Body of pancreas (tissue), 4 donors: Measurements from ENCODE around the gene SLX4IP. TPM values are rescaled to one million over a fixed set of nuclear protein-coding genes. Genes with fewer than 3 reads are reported as not detected.

ENCODE experiments used
- ATAC-seq: fragments of 150-250 bp; one replicate; pipeline ENCODE4 v1.9.1; 2016
- DNase-seq, 4 donors: peaks; one replicate each; pipeline ENCODE4 v3.0.0-alpha.2; 2019
- H3K27ac ChIP-seq, 4 donors: fragments of 200-600 bp; sonication (generic); 1 replicate in 3 of 4; 2 replicates in 1 of 4; pipeline versions ENCODE4 v1.5.1 to v1.6.1; 2016 to 2019; ENCODE audit warnings: mild to moderate bottlenecking in 1 of 4, mixed read lengths in 1 of 4, moderate library complexity in 1 of 4
- H3K27me3 ChIP-seq, 2 donors: fragments of 200-600 bp; sonication (generic); one replicate each; pipeline ENCODE4 v1.6.0; 2016; ENCODE audit warnings: mild to moderate bottlenecking in 1 of 2
- H3K36me3 ChIP-seq, 2 donors: fragments of 200-600 bp; sonication (generic); replicated peaks in 1 of 2; 2 replicates each; pipeline ENCODE4 v1.5.1; 2016; ENCODE audit warnings: low read depth in 2 of 2; ENCODE audit not compliant: insufficient read depth in 1 of 2
- H3K4me1 ChIP-seq: fragments of 200-600 bp; sonication (generic); one replicate; pipeline ENCODE4 v1.6.0; 2016
- H3K4me3 ChIP-seq, 2 donors: fragments of 200-600 bp; sonication (generic); 1 replicate in 1 of 2; 2 replicates in 1 of 2; pipeline ENCODE4 v1.5.1; 2016 to 2019
- H3K9me3 ChIP-seq, 3 donors: fragments of 200-600 bp; sonication (generic); 1 replicate in 2 of 3; 2 replicates in 1 of 3; pipeline ENCODE4 v1.5.1; 2016
- CTCF ChIP-seq, 7 experiments: fragments of 450-650 bp in 4 of 7; fragments of 200-600 bp in 3 of 7; sonication (generic) in 3 of 7; IDR thresholded peaks; one replicate each; pipeline ENCODE4 v1.5.1; 2016 to 2019; ENCODE audit warnings: antibody characterized with exemption in 7 of 7
- POLR2A ChIP-seq, 3 donors: fragments of 450-650 bp; IDR thresholded peaks; one replicate each; pipeline ENCODE4 v1.6.1; 2016; ENCODE audit warnings: antibody characterized with exemption in 3 of 3, mild to moderate bottlenecking in 2 of 3
- WGBS, 2 donors: methylation state at CpG; one replicate each; pipeline ENCODE4 v1.1.5; 2017; 5-methylcytosine and 5-hydroxymethylcytosine counted together
- intact Hi-C: fragments of 100-400 bp; cut with DNase I; formaldehyde crosslinking; loops from one replicate; pipeline ENCODE4 v1.15.1; 2023
- total RNA-seq, 2 donors: library from RNA; depleted of rRNA; stranded (reverse); fragments of >200 nt; gene quantifications; one replicate each; pipeline ENCODE4 v1.1.0, GENCODE V29; 2016

SLX4IP gene
- total RNA-seq, 2 donors from 2014 or later: 4.3 to 4.7 TPM

GRCh38 chr20:10481676-10482075 is 46.6 kb downstream of the SLX4IP start:
- DNase-seq: no peak

GRCh38 chr20:10483691-10484090 is 48.6 kb downstream of the SLX4IP start:
- DNase-seq (no peak), ATAC-seq (no peak)
- Histone ChIP-seq H3K36me3 (no peaks in the 10 kb centered on the region), H3K4me3 (no peak overlapping the region), H3K27ac (no peak overlapping the region), H3K9me3 (no peaks in the 10 kb centered on the region), H3K4me1 (no peaks in the 10 kb centered on the region), H3K27me3 (no peaks in the 10 kb centered on the region)
- intact Hi-C loops: no loop called here
- TF ChIP-seq POLR2A (IDR thresholded peaks at IDR 0.05) (no peak), CTCF (IDR thresholded peaks at IDR 0.05) (no peak)
- WGBS, 2 donors: 91 to 95% methylated on average over 2 of the region's 2 CpGs

More at GRCh38 chr20:10481676-10482075, 46.6 kb downstream of the SLX4IP start:
- Histone ChIP-seq H3K27me3 (no peaks in the 10 kb centered on the region), H3K4me1 (no peaks in the 10 kb centered on the region), H3K4me3 (no peak overlapping the region), H3K9me3 (no peaks in the 10 kb centered on the region), H3K36me3 (no peaks in the 10 kb centered on the region), H3K27ac (no peak overlapping the region)
- WGBS, 2 donors: 73 to 80% methylated on average over 5 of the region's 5 CpGs
- no peak for ATAC-seq
- intact Hi-C loops: no loop called here
- no peak for TF ChIP-seq POLR2A (IDR thresholded peaks at IDR 0.05)

GRCh38 chr20:10487142-10488136 is 52.3 kb downstream of the SLX4IP start:
- DNase-seq: no peak
- WGBS, 2 donors: 88 to 93% methylated on average over 7 of the region's 7 CpGs
- intact Hi-C loops: no loop called here
- Histone ChIP-seq H3K36me3 (no peaks in the 10 kb centered on the region), H3K4me1 (no peaks in the 10 kb centered on the region), H3K9me3 (no peaks in the 10 kb centered on the region), H3K27ac (no peak overlapping the region), H3K27me3 (no peaks in the 10 kb centered on the region), H3K4me3 (no peak overlapping the region)
- no peak for ATAC-seq
- TF ChIP-seq CTCF (IDR thresholded peaks at IDR 0.05) (no peak), POLR2A (IDR thresholded peaks at IDR 0.05) (no peak)

- H3K27ac ChIP-seq: no peak overlapping the region
These were observed 53.4 kb downstream of the SLX4IP start for GRCh38 chr20:10488534-10488933.

More at GRCh38 chr20:10488534-10488933, 53.4 kb downstream of the SLX4IP start:
- Histone ChIP-seq H3K4me3 (no peak overlapping the region), H3K36me3 (no peaks in the 10 kb centered on the region), H3K9me3 (no peaks in the 10 kb centered on the region), H3K27me3 (no peaks in the 10 kb centered on the region), H3K4me1 (no peaks in the 10 kb centered on the region)
- no peak for ATAC-seq
- intact Hi-C loops: no loop called here
- no peak for DNase-seq
- 77 to 90% methylated on average over 1 of the region's 1 CpG for WGBS, 2 donors
- no peak for TF ChIP-seq CTCF (IDR thresholded peaks at IDR 0.05)
- no peak for TF ChIP-seq POLR2A (IDR thresholded peaks at IDR 0.05)
